Inflammatory macrophage treated with lipopolysaccharide for 1 hour (primary cell): Measurements from ENCODE around the gene SH3TC1.

Experiments used
- DNase-seq, 2 donors: peaks; one replicate each; pipeline ENCODE4 v3.0.0-alpha.2; 2020 to 2022

The SH3TC1 gene

GRCh38 chr4:8198906-8199593 is at the start of gene SH3TC1:
Gene SH3TC1 (plus strand): TSS chr4:8199290. CDS start chr4:8205195, 5,905 bp downstream.
- peak; percentile 80 to 91 for DNase-seq

- no peak for DNase-seq
Measured at GRCh38 chr4:8149664-8150063, 49.4 kb upstream of the SH3TC1 start.

- no peak for DNase-seq
Measured at GRCh38 chr4:8150152-8151090, 48.7 kb upstream of the SH3TC1 start.

- DNase-seq, result no peak
Measured at GRCh38 chr4:8151165-8151650, 47.9 kb upstream of the SH3TC1 start.

- no peak for DNase-seq
Measured at GRCh38 chr4:8152090-8152864, 46.8 kb upstream of the SH3TC1 start.

- DNase-seq, result no peak
Measured at GRCh38 chr4:8152865-8153257, 46.2 kb upstream of the SH3TC1 start.

GRCh38 chr4:8153441-8153840 is 45.6 kb upstream of the SH3TC1 start:
- DNase-seq, result no peak

- no peak for DNase-seq
Measured at GRCh38 chr4:8155048-8155447, 44.0 kb upstream of the SH3TC1 start.

- DNase-seq, result no peak
Measured at GRCh38 chr4:8155660-8156421, 43.2 kb upstream of the SH3TC1 start.

GRCh38 chr4:8156617-8157016 is 42.5 kb upstream of the SH3TC1 start:
- no peak for DNase-seq

GRCh38 chr4:8157496-8157895 is 41.6 kb upstream of the SH3TC1 start:
- no peak for DNase-seq

GRCh38 chr4:8157944-8158709 is 41.0 kb upstream of the SH3TC1 start:
- no peak for DNase-seq

- peak; percentile 95 to 98 for DNase-seq
Measured at GRCh38 chr4:8158710-8159536, 40.2 kb upstream of the SH3TC1 start, which contains the start of gene ABLIM2. Gene ABLIM2 (minus strand): TSS chr4:8158813. CDS start chr4:8158689, 124 bp downstream.

GRCh38 chr4:8159537-8160232 is 39.4 kb upstream of the SH3TC1 start:
- no peak for DNase-seq

GRCh38 chr4:8160233-8160560 is 38.9 kb upstream of the SH3TC1 start:
- DNase-seq, result no peak

- DNase-seq, result no peak
Measured at GRCh38 chr4:8160572-8160971, 38.5 kb upstream of the SH3TC1 start.

- no peak for DNase-seq
Measured at GRCh38 chr4:8162625-8163024, 36.5 kb upstream of the SH3TC1 start.

- no peak for DNase-seq
Measured at GRCh38 chr4:8163026-8163425, 36.1 kb upstream of the SH3TC1 start.

- no peak for DNase-seq
Measured at GRCh38 chr4:8163436-8164193, 35.5 kb upstream of the SH3TC1 start.
